HFF-Myc (cell line): ENCODE data around the gene ANO5.

Source experiments
- DNase-seq: peaks from one replicate; pipeline ENCODE4 v3.0.0-alpha.2; 2011; ENCODE audit warnings: low read depth; ENCODE audit errors: extremely low read depth
- H3K4me3 ChIP-seq: replicated peaks from 2 replicates; pipeline ENCODE4 v1.5.1; 2011; ENCODE audit warnings: low read depth, mild to moderate bottlenecking, control low read depth, low read length
- CTCF ChIP-seq: IDR thresholded peaks from 2 replicates; pipeline ENCODE4 v1.5.1; 2012; ENCODE audit warnings: mild to moderate bottlenecking, low read depth, low read length, control low read depth; ENCODE audit errors: missing control alignments

ANO5 gene

GRCh38 chr11:22189660-22190059, 3.2 kb upstream of the ANO5 start:
- no peak overlapping the region for H3K4me3 ChIP-seq
- DNase-seq, result no peak
- no peak for TF ChIP-seq CTCF

GRCh38 chr11:22190827-22191463, 1.9 kb upstream of the ANO5 start:
- no peak overlapping the region for H3K4me3 ChIP-seq
- no peak for DNase-seq
- TF ChIP-seq CTCF, result no peak

GRCh38 chr11:22192289-22192641, 620 bp upstream of the ANO5 start:
- no peak overlapping the region for H3K4me3 ChIP-seq
- DNase-seq, result no peak
- TF ChIP-seq CTCF, result no peak

- no peak overlapping the region for H3K4me3 ChIP-seq
- TF ChIP-seq CTCF, result no peak
- no peak for DNase-seq
Observed at GRCh38 chr11:22193348-22194051, 615 bp downstream of the ANO5 start.

- TF ChIP-seq CTCF, result no peak
- no peak for DNase-seq
- no peak overlapping the region for H3K4me3 ChIP-seq
Observed at GRCh38 chr11:22194306-22194705, 1.4 kb downstream of the ANO5 start.

GRCh38 chr11:22194907-22195306, 2.0 kb downstream of the ANO5 start:
- H3K4me3 ChIP-seq, result no peak overlapping the region
- no peak for TF ChIP-seq CTCF
- DNase-seq, result no peak
